NCI-H510A (cell line): ENCODE measurements around the gene TNFRSF1A.

ENCODE experiments used
- DNase-seq: peaks from one replicate; lab custom pipeline; 2025; lab: John Stamatoyannopoulos, UW

The TNFRSF1A gene

DNA sequence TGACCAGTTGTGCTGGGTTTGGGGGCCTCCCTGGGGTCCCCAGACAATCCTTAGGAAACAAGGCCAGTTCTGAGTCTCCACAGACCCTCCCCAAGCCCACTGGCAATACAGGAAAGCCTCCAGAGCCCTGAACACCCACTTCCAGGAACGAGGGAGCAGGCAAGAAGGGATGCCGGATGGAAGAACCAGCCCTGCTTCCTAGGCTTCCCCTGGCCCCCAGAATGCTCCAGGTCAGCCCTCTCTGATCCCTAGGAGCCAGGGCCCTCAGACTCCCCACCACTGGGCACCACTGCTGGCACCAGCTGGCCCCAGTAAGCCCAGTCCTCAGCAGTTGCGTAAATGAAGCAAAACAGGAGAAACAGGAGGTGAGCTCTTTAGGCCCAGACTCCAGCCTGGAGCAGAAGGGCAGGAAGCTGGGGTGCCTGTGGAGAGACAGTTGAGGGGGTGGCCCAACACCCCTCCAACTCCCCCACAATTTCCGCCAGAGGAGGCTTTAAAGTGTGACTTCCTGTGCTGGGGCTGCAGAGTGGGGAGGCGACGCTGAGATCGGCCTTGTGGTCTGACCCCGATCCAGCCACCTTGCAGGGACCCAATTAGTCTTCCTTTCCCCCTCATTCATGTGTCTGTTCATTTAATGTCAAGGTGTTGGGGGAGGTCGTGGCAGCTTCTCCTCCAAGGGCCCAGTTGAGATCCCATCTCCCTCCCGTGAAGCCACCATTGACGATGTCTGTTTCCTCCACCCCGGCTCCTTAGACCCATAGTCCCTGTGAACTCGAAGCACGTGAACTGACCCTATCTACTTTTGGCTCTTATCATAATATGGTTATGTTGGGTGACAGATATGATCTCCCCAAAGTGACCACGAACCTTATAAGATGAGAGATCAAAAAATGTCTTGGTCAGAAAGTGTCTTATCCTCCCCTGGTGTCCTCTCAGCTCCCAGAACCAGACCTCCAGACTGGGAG lies 4.7 kb downstream of the TNFRSF1A start:
- no peak for DNase-seq

DNA sequence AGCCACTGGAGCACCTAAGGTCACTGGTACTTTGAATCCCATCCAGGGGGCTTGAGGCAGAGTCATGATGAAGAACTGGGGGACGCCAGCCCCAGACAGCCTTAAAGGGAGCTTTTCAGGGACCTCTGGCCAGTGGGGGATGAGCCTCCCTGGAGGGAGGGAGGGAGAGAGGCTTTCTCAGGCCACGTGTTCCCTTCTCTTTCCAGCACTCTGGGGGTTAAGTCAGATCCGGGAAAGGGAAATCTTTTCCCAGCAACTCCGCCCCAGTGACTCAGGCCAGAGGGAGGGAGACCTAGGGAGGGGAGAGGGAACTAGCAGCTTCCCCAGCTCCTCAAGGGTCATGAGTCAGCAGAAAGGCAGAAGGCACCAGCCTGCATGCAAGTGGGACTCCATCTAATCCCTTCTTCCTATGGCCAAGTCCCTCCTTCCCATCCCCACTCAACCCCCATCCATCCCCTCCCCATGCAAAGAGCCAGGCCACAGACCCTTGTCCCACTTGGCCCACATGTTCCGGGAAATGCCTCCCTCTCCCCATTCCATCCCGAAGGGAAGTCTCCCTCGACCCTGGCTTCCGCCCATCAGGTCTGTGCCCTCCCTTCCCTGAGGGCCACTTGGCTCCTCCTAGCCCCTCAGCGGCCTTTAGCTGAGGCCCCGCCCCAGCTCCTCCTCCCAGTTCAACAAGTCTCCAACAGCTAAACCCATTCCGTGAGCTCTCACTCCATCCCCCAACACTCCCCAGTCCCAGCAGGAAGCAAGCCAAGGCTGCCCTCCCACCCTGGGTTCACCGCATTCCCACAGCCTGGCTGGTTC lies 5.6 kb downstream of the TNFRSF1A start:
- DNase-seq: peak; percentile 89

GRCh38 chr12:6335451-6336078 lies 6.3 kb downstream of the TNFRSF1A start:
- DNase-seq: no peak

- no peak for DNase-seq
These were observed 6.9 kb downstream of the TNFRSF1A start for GRCh38 chr12:6334940-6335450.

GRCh38 chr12:6334359-6334758 lies 7.5 kb downstream of the TNFRSF1A start:
- no peak for DNase-seq

- no peak for DNase-seq
These were observed 8.3 kb downstream of the TNFRSF1A start for GRCh38 chr12:6333566-6333965.

GRCh38 chr12:6333029-6333428 lies 8.8 kb downstream of the TNFRSF1A start:
- no peak for DNase-seq

- no peak for DNase-seq
These were observed 9.4 kb downstream of the TNFRSF1A start for GRCh38 chr12:6332459-6332858.

DNA sequence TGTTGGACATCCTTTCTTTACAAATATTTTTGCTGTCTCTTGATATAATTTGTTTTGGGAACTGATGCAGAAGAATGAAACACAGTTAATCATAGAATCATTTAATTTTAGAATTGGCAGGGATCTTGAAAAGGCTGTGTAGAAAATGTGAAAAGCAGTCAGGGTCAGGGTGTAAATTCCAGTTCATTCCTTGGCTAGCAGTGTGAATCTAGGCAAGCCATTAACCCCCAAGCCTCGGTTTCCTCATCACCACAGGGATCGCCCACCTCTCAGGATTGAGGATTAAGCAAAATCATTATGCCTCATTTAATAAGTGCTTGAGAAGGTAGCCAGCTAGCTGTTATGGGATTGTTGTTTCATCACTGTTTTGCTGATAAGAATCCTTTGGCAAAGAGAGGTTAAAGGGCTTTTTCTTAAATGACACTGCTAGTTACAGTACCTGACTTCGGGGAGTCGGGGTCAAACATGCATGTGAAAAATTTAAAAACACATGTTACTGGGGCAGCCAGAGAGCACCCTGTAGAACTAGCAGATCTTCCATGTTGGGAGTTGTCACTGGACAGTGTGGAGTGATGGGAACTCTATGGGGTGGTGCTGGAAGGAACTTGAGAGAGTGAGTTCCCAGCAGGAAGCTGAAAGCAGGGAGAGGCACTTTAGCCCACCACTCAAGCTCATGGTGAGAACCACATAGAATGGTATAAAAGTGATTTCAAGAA lies 10.7 kb downstream of the TNFRSF1A start:
- no peak for DNase-seq

DNA sequence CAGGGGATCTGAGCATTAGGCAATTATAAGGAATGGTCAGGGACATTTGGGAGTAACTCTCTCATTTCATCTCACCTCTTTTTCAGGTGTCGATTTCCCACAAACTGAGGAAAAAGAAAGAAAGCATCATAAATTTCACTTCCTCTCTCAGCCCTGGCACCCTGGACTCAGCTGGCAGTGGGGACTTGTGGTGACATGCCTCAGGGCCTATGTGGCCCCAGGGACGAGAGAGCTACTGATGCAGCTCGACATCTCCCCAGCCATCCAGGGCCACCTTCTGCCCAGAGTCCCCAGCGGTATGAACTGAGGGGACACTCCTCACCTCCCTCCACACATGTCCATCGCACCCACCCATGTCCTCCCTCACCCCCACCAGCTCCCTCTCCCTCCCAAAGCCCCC lies 11.7 kb downstream of the TNFRSF1A start:
- no peak for DNase-seq

GRCh38 chr12:6329703-6330064 lies 12.2 kb downstream of the TNFRSF1A start:
- DNase-seq: no peak

DNA sequence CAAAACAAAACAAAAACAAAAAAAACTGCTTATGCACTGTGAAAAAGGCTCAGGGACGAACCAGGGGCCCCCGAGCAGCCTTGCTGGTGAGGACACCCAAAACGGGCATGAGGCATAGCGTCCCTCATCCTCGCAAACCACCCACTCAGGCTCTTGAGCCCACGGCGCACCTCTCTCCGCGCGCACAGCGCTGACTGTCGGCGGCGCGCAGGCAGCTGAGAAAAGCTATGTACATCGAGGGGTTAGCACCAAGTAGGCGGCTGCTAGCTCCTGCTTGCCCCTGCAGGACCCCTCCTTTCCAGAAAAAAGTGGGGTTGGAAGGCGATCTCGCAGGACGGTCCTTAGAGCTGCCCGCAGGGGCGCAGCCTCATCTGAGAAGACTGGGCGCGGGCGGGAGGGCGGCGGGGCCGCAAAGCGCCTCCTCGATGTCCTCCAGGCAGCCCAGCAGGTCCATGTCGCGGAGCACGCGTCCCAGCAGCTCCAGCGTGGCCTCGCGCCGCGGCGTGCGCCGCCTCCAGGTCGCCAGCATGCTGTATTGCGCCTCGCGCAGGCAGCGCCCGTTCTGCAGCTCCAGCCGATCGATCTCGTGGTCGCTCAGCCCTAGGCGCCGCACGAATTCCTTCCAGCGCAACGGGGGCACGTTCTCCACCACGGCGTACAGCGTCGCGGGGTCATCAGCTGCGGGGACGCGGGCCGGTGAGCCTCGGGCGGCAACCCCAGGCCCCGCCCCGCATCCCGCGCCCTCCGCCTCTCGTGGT lies 12.8 kb downstream of the TNFRSF1A start:
- DNase-seq: no peak

DNA sequence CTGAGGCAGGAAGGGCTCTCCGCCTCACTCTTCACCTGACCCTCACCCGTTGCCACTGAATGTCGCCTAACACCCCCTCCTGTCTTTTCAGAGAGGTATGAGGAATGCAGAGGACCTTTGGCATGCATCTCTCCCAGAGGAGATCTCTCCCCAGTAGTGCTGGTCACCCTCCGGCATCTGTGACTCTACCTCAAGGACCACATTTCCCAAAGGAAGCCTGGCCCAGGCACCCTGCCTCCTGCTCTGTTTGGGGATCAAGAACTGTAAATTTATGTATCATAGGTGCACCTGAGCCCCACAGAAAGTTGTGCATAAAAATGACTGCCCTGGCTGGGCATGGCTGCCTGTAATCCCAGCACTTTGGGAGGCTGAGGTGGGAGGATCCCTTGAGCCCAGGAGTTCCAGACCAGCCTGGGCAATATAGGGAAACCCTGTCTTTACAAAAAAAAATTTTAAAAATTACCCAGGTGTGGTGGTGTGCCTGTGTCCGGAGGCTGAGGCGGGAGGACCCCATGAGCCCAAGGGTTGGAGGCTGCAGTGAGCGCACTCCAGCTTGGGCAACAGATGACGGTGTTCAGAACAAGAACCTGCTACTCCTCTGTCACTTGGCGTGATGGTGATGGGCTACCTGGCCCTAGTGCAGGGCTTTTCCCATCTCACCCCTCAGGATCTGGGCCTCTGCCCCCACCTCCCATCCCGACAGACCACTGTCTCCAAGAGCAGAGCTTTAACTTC lies 13.7 kb downstream of the TNFRSF1A start:
- no peak for DNase-seq

- DNase-seq: no peak
These were observed 14.4 kb downstream of the TNFRSF1A start for GRCh38 chr12:6327229-6328041.

GRCh38 chr12:6326316-6327228 lies 15.3 kb downstream of the TNFRSF1A start:
- no peak for DNase-seq

DNA sequence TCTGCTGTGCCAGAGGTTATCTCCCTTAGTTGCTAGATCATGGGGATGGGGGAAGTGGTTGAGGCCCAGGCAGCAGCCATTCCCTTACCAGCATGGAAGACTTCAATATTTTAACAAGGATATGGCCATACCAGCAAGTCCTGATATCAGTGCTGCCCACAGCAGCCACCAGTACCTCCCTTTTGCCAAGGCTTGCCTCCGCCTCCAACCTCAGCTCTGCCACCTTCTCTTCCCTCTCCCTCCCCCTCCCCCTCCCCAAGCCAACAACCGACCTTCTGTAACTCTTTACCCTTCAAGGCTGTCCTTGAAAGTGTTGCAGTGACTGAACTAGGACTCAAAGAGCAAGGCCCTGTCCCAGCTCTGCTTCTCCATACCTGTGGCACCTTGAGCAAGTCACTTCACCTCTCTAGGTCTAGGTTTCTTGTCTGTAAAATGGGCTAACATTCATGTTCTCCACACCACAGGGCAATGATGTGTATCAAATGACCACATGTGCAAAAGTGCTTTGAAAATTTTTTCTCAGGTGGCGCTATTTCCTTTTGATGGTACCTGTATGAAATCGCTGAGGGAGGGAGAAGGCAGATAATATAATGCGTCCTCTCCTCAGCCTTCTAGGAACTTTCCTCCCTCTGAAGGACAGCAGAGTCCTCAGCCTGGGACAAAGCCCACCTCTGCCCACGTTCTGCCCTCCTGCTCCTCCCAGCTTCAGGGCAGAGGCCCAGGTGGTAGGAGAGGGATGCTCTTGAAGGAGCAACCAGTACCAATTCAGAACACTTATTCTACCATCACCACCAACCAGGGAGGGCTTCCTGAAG lies 16.7 kb downstream of the TNFRSF1A start:
- DNase-seq: no peak

GRCh38 chr12:6323995-6324711 lies 17.7 kb downstream of the TNFRSF1A start:
- DNase-seq: no peak
